ENCODE data around the gene U2AF2.

GRCh38 chr19:55690109-55690768 lies 35.4 kb downstream of the U2AF2 start:
- TF ChIP-seq CTCF (IDR thresholded peaks at IDR 0.05): no peak
- TF ChIP-seq POLR2A (IDR thresholded peaks at IDR 0.05): no peak

Data from lower leg skin (tissue), 3 donors.